GM13977 (cell line): ENCODE data around the gene TMEM147.

Experiments
- DNase-seq: peaks from one replicate; pipeline ENCODE4 v3.0.0; 2012; ENCODE audit warnings: low spot score
- in situ Hi-C: fragments of 300-500 bp; cut with MboI; formaldehyde crosslinking; loops from one replicate; pipeline ENCODE4 v1.12.0; 2022; ENCODE audit warnings: low sequenced_read_pairs, low pct_unique_long_range_greater_than_20kb, mixed read lengths, inconsistent platforms; ENCODE audit not compliant: unreplicated experiment
- TF ChIP-seq, protein P1 (sequence below): IDR thresholded peaks from 2 replicates; pipeline ENCODE4 v1.5.1; 2012; ENCODE audit warnings: mild to moderate bottlenecking, control low read depth; ENCODE audit not compliant: insufficient read depth; ENCODE audit errors: extremely low read depth, missing control alignments

The TMEM147 gene

DNA sequence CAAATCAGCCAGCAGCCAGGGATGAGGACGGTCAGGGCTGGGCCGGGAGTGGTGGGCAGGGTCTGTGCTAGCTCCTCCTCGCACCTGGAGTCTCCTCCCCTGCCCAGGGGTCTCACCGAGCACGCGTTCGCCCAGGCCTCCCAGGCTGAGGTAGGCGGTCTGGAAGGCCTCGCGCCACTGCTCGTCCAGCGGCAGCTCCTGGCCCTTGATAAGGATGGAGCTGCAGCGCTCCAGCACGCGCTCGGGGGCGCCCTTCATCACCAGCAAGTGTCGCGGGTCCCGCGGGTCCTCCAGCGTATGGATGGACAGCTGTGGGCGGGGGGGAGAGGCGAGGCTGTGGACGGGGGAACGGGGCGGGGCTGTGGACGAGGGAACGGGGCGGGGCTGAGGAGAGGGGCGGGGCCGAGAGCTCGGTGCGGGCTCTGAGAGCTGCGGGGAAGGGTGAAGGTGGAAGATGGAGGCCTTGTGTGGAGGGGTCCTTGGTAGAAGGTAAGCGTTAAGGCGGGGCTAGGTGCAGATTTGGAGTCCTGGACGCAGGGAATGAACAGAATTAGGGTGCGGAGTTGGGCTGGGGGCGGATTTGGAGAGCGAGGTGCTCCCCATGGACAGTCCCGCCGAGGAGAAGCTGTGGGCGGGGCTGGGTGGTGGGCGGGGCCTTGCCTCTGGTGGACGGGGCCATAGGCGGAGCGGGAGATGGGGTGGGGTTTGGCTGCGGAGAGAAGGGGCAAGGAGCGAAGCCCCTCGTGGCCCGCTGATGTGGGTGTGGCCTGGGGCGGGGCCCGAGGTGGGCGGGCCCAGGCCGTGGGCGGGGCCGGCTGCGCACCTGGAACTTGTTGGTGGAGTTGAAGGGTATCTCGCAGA is 12.3 kb downstream of the TMEM147 start:
- in situ Hi-C loops: no loop called here
- peak; percentile 77 for DNase-seq
- TF ChIP-seq, protein P1, sequence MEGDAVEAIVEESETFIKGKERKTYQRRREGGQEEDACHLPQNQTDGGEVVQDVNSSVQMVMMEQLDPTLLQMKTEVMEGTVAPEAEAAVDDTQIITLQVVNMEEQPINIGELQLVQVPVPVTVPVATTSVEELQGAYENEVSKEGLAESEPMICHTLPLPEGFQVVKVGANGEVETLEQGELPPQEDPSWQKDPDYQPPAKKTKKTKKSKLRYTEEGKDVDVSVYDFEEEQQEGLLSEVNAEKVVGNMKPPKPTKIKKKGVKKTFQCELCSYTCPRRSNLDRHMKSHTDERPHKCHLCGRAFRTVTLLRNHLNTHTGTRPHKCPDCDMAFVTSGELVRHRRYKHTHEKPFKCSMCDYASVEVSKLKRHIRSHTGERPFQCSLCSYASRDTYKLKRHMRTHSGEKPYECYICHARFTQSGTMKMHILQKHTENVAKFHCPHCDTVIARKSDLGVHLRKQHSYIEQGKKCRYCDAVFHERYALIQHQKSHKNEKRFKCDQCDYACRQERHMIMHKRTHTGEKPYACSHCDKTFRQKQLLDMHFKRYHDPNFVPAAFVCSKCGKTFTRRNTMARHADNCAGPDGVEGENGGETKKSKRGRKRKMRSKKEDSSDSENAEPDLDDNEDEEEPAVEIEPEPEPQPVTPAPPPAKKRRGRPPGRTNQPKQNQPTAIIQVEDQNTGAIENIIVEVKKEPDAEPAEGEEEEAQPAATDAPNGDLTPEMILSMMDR: peak; percentile 17

DNA sequence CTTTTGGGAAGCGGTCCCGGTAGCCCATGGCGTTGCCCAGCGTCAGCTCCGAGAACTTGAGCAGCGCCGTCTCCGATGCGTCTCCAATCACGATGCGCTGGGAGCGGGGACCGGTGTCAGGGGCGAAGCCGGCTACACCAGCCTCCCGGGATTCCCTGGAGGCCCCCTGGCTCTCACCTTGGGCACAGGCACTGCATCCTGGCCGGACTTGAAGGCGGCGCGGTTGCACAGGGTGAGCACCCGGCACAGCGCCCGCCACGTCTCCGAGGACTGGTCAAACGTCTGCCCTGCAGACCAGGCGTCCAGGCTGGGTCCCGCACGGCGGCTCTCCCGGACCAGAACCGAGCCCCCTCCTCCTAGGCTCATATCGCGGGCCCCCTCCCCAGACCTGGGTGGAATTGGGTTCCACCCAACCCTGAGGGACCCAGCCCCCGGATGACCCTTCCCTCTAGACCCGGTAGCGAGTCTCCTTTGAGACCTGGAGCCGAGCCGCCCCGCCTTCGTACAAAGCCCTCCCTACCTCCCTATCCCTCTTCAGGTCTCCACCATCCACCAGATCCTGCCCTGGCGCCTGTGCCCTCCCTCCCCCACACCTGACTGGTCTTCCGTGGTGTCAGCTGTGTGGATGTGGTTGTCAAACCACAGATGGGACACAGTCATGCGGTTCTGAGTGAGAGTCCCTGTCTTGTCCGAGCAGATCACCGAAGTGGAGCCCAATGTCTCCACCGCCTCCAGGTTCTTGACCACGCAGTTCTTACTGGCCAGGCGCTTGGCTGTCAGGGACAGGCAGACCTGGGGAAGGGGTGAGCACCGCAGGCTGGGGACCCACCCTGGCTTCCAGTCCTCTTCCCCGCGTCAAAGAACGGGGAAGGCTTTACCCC is 13.2 kb downstream of the TMEM147 start:
- in situ Hi-C loops: no loop called here
- DNase-seq: no peak
- TF ChIP-seq, protein P1: no peak

DNA sequence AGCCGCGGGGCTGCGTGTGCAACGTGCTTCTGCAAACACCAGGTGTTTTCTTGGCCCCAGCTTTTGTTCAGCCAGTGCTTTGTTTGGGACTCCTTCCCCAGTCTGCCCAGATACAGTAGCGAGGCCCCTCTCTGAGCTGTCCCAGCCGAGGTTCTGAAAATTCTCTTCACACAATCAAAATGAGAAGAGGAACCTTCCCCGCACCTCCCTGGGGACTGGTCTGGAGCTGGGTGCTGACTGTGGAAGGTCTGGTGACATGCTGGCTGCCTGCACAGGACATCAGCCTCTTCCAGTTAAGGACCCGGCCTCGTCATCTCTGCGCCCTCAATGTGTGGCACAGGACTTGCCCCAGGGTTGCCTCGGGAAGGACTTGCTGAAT is 13.8 kb downstream of the TMEM147 start:
- TF ChIP-seq, protein P1: no peak
- in situ Hi-C loops: no loop called here
- peak; percentile 72 for DNase-seq

DNA sequence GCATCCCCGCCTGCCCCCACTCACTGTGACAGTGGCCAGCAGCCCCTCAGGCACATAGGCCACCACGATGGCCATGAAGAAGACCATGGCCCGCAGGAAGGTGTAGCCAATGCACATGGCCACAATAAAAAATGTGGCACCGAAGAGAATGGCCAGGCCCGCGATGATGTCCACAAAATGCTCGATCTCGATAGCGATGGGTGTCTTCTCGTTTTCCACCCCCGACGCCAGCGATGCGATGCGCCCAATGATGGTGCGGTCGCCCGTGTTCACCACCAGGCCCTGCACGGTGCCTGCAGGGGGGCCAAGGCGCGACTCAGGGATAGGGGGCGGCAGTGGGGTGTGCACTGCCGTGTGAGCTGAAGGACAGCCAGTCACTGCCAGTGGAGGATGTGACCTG is 14.4 kb downstream of the TMEM147 start:
- in situ Hi-C loops: no loop called here
- no peak for DNase-seq
- TF ChIP-seq, protein P1: no peak

DNA sequence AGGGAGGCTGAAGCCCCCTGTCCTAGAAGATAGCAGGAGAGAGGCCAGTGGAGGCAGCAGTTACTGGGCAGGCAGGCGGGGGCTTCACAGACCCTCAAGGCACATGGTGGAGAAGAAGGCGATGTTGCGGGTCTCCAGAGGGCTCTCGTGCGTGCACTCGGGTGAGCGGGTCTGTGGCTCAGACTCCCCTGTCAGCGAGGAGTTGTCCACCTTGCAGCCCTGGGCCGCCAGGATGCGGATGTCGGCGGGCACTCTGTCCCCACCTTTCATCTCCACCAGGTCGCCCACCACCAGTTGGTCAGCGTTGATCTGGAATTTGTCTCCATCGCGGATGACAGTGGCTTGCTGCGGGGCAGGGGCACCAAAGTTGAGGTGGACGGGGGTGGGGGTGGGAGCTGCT is 14.8 kb downstream of the TMEM147 start:
- TF ChIP-seq, protein P1: no peak
- no peak for DNase-seq
- in situ Hi-C loops: no loop called here

DNA sequence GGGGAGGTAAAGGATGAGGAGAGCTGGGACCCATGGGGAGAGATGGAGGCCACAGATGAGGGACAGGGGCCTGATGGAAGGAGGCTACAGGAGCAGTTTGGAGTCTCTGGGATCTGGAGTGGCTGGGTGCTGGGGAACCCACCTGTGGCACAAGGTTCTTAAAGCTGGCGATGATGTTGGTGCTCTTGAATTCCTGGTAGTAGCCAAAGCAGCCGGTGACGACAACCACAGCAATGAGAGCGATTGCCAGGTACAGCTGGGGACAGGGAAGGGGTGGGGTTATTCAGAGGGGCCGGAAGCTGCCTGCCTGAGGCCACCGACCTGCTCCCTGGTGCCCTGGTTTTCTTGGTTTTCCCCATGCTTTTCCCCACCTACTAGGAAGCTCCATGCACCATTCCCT is 15.3 kb downstream of the TMEM147 start:
- TF ChIP-seq, protein P1: no peak
- no peak for DNase-seq
- in situ Hi-C loops: no loop called here
